Measurements from ENCODE around the gene PHAF1.

- TF ChIP-seq CTCF (IDR thresholded peaks at IDR 0.05; ENCODE audit: borderline replicate concordance, extremely low read depth, low read length, poor library complexity, severe bottlenecking), result no peak
- no peak for TF ChIP-seq EZH2 (IDR thresholded peaks at IDR 0.05; ENCODE audit: borderline replicate concordance, low read depth, low read length, severe bottlenecking)
These were observed 52.9 kb downstream of the PHAF1 start for GRCh38 chr16:67162506-67163163.

Measured in DND-41 (cell line).